Adipose tissue (tissue), 3 donors: ENCODE data around the gene MBNL3. TPM values are rescaled to one million over a fixed set of nuclear protein-coding genes. Genes with fewer than 3 reads are reported as not detected.

Experiments
- H3K27ac ChIP-seq: one replicate; pipeline ENCODE4 v1.5.1; 2013; ENCODE audit warnings: low read depth, low read length
- WGBS, 3 donors: extraction: QIAGEN DNeasy Blood & Tissue Kit; methylation state at CpG; one replicate each; pipeline ENCODE4 v1.1.7; 2013; 5-methylcytosine and 5-hydroxymethylcytosine counted together
- polyA plus RNA-seq, 3 donors: library from polyadenylated mRNA; stranded (reverse); fragments of 200-250 nt; gene quantifications; one replicate each; pipeline ENCODE4 v1.2.3, GENCODE V29; 2013
- donor health status: healthy with polysubstance abuse.
- donor health status: Bipolar disorder and iron deficiency.
- donor health status: healthy.

Gene MBNL3
- 1 to 10 TPM; 1.7 to 4.2 (median 2.4) TPM for polyA plus RNA-seq

- no peak within 1 kb of the TSS for H3K27ac ChIP-seq
- WGBS, 3 donors: 0 to 32% (median 0%) methylated on average over 31 to 59 of the region's 59 CpGs
Observed at GRCh38 chrX:132488819-132489577, at the start of gene MBNL3. Gene MBNL3 (minus strand): TSS chrX:132489038. CDS start chrX:132439611, 49,427 bp downstream.

GRCh38 chrX:132533409-132533808 lies 44.6 kb upstream of the MBNL3 start:
- 44 to 95% (median 86%) methylated on average over 2 of the region's 2 CpGs for WGBS, 3 donors
- no peak overlapping the region for H3K27ac ChIP-seq

- 39 to 60% (median 42%) methylated on average over 1 of the region's 1 CpG for WGBS, 3 donors
- no peak overlapping the region for H3K27ac ChIP-seq
Observed at GRCh38 chrX:132532913-132533312, 44.1 kb upstream of the MBNL3 start.

- 69 to 93% (median 92%) methylated on average over 1 of the region's 1 CpG for WGBS, 3 donors
- H3K27ac ChIP-seq: no peak overlapping the region
Observed at GRCh38 chrX:132532097-132532496, 43.3 kb upstream of the MBNL3 start.

- H3K27ac ChIP-seq: no peak overlapping the region
- 16 to 57% (median 42%) methylated on average over 1 of the region's 1 CpG for WGBS, 3 donors
Observed at GRCh38 chrX:132520792-132521191, 32.0 kb upstream of the MBNL3 start.

- 56 to 90% (median 75%) methylated on average over 3 of the region's 3 CpGs for WGBS, 3 donors
Observed at GRCh38 chrX:132520213-132520612, 31.4 kb upstream of the MBNL3 start.

GRCh38 chrX:132518401-132518800 lies 29.6 kb upstream of the MBNL3 start:
- H3K27ac ChIP-seq: no peak overlapping the region
- WGBS, 3 donors: 50 to 85% (median 85%) methylated on average over 1 of the region's 1 CpG

More at GRCh38 chrX:132520213-132520612, 31.4 kb upstream of the MBNL3 start:
- H3K27ac ChIP-seq: no peak overlapping the region

GRCh38 chrX:132508834-132509233 lies 20.0 kb upstream of the MBNL3 start:
- H3K27ac ChIP-seq: no peak overlapping the region
- 80 to 97% (median 95%) methylated on average over 2 of the region's 2 CpGs for WGBS, 3 donors

- 39 to 93% (median 75%) methylated on average over 3 of the region's 3 CpGs for WGBS, 3 donors
Observed at GRCh38 chrX:132505116-132505515, 16.3 kb upstream of the MBNL3 start.

GRCh38 chrX:132504417-132504816 lies 15.6 kb upstream of the MBNL3 start:
- no peak overlapping the region for H3K27ac ChIP-seq
- 74 to 93% (median 81%) methylated on average over 1 of the region's 1 CpG for WGBS, 3 donors

More at GRCh38 chrX:132505116-132505515, 16.3 kb upstream of the MBNL3 start:
- H3K27ac ChIP-seq: no peak overlapping the region

- no peak overlapping the region for H3K27ac ChIP-seq
- WGBS, 3 donors: 75 to 100% (median 84%) methylated on average over 2 of the region's 2 CpGs
Observed at GRCh38 chrX:132501606-132502005, 12.8 kb upstream of the MBNL3 start.

GRCh38 chrX:132497432-132497831 lies 8.6 kb upstream of the MBNL3 start:
- WGBS, 3 donors: 66 to 95% (median 92%) methylated on average over 2 of the region's 2 CpGs
- H3K27ac ChIP-seq: no peak overlapping the region

GRCh38 chrX:132493095-132493494 lies 4.3 kb upstream of the MBNL3 start:
- 51 to 100% (median 89%) methylated on average over 1 of the region's 1 CpG for WGBS, 3 donors

GRCh38 chrX:132491191-132491590 lies 2.4 kb upstream of the MBNL3 start:
- whole genome bisulfite sequencing, 3 donors: 18 to 54% (median 51%) methylated on average over 3 of the region's 3 CpGs
- H3K27ac ChIP-seq: no peak overlapping the region

More at GRCh38 chrX:132493095-132493494, 4.3 kb upstream of the MBNL3 start:
- no peak overlapping the region for H3K27ac ChIP-seq

GRCh38 chrX:132489578-132490419 lies 961 bp upstream of the MBNL3 start:
- no peak overlapping the region for H3K27ac ChIP-seq
- WGBS, 3 donors: 0 to 37% (median 1%) methylated on average over 30 to 86 of the region's 86 CpGs

GRCh38 chrX:132488180-132488705 lies 595 bp downstream of the MBNL3 start:
- H3K27ac ChIP-seq: no peak overlapping the region
- WGBS, 3 donors: 1 to 31% (median 2%) methylated on average over 8 of the region's 8 CpGs

- 42 to 53% (median 46%) methylated on average over 2 of the region's 2 CpGs for WGBS, 3 donors
- H3K27ac ChIP-seq: no peak overlapping the region
Observed at GRCh38 chrX:132486599-132487178, 2.1 kb downstream of the MBNL3 start.

GRCh38 chrX:132483951-132484350 lies 4.9 kb downstream of the MBNL3 start:
- H3K27ac ChIP-seq: no peak overlapping the region
- WGBS, 3 donors: 30 to 89% (median 77%) methylated on average over 2 of the region's 2 CpGs

GRCh38 chrX:132483488-132483887 lies 5.3 kb downstream of the MBNL3 start:
- WGBS, 3 donors: 40 to 94% (median 69%) methylated on average over 2 of the region's 2 CpGs

More at GRCh38 chrX:132483488-132483887, 5.3 kb downstream of the MBNL3 start:
- H3K27ac ChIP-seq: no peak overlapping the region
